ENCODE data around the gene ADARB2.

GRCh38 chr10:1613511-1613910 lies 123.8 kb downstream of the ADARB2 start:
- TF ChIP-seq, protein P1, sequence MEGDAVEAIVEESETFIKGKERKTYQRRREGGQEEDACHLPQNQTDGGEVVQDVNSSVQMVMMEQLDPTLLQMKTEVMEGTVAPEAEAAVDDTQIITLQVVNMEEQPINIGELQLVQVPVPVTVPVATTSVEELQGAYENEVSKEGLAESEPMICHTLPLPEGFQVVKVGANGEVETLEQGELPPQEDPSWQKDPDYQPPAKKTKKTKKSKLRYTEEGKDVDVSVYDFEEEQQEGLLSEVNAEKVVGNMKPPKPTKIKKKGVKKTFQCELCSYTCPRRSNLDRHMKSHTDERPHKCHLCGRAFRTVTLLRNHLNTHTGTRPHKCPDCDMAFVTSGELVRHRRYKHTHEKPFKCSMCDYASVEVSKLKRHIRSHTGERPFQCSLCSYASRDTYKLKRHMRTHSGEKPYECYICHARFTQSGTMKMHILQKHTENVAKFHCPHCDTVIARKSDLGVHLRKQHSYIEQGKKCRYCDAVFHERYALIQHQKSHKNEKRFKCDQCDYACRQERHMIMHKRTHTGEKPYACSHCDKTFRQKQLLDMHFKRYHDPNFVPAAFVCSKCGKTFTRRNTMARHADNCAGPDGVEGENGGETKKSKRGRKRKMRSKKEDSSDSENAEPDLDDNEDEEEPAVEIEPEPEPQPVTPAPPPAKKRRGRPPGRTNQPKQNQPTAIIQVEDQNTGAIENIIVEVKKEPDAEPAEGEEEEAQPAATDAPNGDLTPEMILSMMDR (IDR thresholded peaks at IDR 0.05) = no peak
- TF ChIP-seq EP300 (IDR thresholded peaks at IDR 0.05) (no peak), POLR2A (IDR thresholded peaks at IDR 0.05; ENCODE audit: low read depth) (no peak)

All from esophagus muscularis mucosa (tissue), 4 donors.